Measurements from ENCODE around the gene S100P. TPM values are rescaled to one million over a fixed set of nuclear protein-coding genes. Genes with fewer than 3 reads are reported as not detected.
A peak's percentile ranks its signal among the peaks of the same experiment; 100 is the strongest.

S100P gene
- total RNA-seq, 1 donor from 2014 or later: 1.3 TPM

- DNase-seq (ENCODE audit: low spot score, unreplicated experiment): no peak
- Mint-ChIP-seq H3K27me3 (peaks cover 12% of the 10 kb centered on the region), H3K36me3 (ENCODE audit: insufficient read depth) (no peaks in the 10 kb centered on the region), H3K9me3 (ENCODE audit: low read depth) (no peaks in the 10 kb centered on the region), H3K4me3 (ENCODE audit: low read depth) (no peak overlapping the region), H3K4me1 (ENCODE audit: low read depth) (peaks cover 5% of the 10 kb centered on the region), H3K27ac (no peak overlapping the region)
- no peak for TF ChIP-seq CTCF (IDR thresholded peaks at IDR 0.05; ENCODE audit: unreplicated experiment)
Measured at GRCh38 chr4:6730603-6731317, 37.1 kb downstream of the S100P start.

- TF ChIP-seq CTCF (IDR thresholded peaks at IDR 0.05; ENCODE audit: unreplicated experiment): no peak
- no peak overlapping the region for H3K4me3 Mint-ChIP-seq (ENCODE audit: low read depth)
- H3K27ac Mint-ChIP-seq: no peak overlapping the region
- no peaks in the 10 kb centered on the region for H3K9me3 Mint-ChIP-seq (ENCODE audit: low read depth)
- peaks cover 12% of the 10 kb centered on the region for H3K27me3 Mint-ChIP-seq
- H3K36me3 Mint-ChIP-seq (ENCODE audit: insufficient read depth): no peaks in the 10 kb centered on the region
- peaks cover 5% of the 10 kb centered on the region for H3K4me1 Mint-ChIP-seq (ENCODE audit: low read depth)
- DNase-seq (ENCODE audit: low spot score, unreplicated experiment): no peak
Measured at GRCh38 chr4:6731318-6731675, 37.6 kb downstream of the S100P start.

GRCh38 chr4:6731780-6732179 is 38.1 kb downstream of the S100P start:
- no peaks in the 10 kb centered on the region for H3K36me3 Mint-ChIP-seq (ENCODE audit: insufficient read depth)
- H3K27ac Mint-ChIP-seq: no peak overlapping the region
- H3K27me3 Mint-ChIP-seq: peaks cover 12% of the 10 kb centered on the region
- no peak for TF ChIP-seq CTCF (IDR thresholded peaks at IDR 0.05; ENCODE audit: unreplicated experiment)
- H3K4me1 Mint-ChIP-seq (ENCODE audit: low read depth): peaks cover 5% of the 10 kb centered on the region
- H3K9me3 Mint-ChIP-seq (ENCODE audit: low read depth): no peaks in the 10 kb centered on the region
- H3K4me3 Mint-ChIP-seq (ENCODE audit: low read depth): no peak overlapping the region
- DNase-seq (ENCODE audit: low spot score, unreplicated experiment): no peak

- no peak for TF ChIP-seq CTCF (IDR thresholded peaks at IDR 0.05; ENCODE audit: unreplicated experiment)
- peaks cover 12% of the 10 kb centered on the region for H3K27me3 Mint-ChIP-seq
- no peak overlapping the region for H3K4me3 Mint-ChIP-seq (ENCODE audit: low read depth)
- DNase-seq (ENCODE audit: low spot score, unreplicated experiment): no peak
- no peaks in the 10 kb centered on the region for H3K36me3 Mint-ChIP-seq (ENCODE audit: insufficient read depth)
- H3K4me1 Mint-ChIP-seq (ENCODE audit: low read depth): peaks cover 5% of the 10 kb centered on the region
- H3K9me3 Mint-ChIP-seq (ENCODE audit: low read depth): no peaks in the 10 kb centered on the region
- H3K27ac Mint-ChIP-seq: peak overlapping the region; percentile 89
Measured at GRCh38 chr4:6732441-6733357, 39.0 kb downstream of the S100P start.

- peaks cover 12% of the 10 kb centered on the region for H3K27me3 Mint-ChIP-seq
- H3K36me3 Mint-ChIP-seq (ENCODE audit: insufficient read depth): no peaks in the 10 kb centered on the region
- H3K4me1 Mint-ChIP-seq (ENCODE audit: low read depth): peaks cover 5% of the 10 kb centered on the region
- H3K4me3 Mint-ChIP-seq (ENCODE audit: low read depth): no peak overlapping the region
- TF ChIP-seq CTCF (IDR thresholded peaks at IDR 0.05; ENCODE audit: unreplicated experiment): no peak
- H3K9me3 Mint-ChIP-seq (ENCODE audit: low read depth): no peaks in the 10 kb centered on the region
- no peak for DNase-seq (ENCODE audit: low spot score, unreplicated experiment)
- H3K27ac Mint-ChIP-seq: peak overlapping the region; percentile 49
Measured at GRCh38 chr4:6733358-6734164, 39.9 kb downstream of the S100P start.
